Thyroid gland (tissue), 4 donors: ENCODE results near the gene PMS1. TPM values are rescaled to one million over a fixed set of nuclear protein-coding genes. Genes with fewer than 3 reads are reported as not detected.

Source experiments
- DNase-seq, 2 donors: peaks; one replicate each; pipeline ENCODE4 v3.0.0-alpha.2; 2019
- H3K27ac ChIP-seq, 3 donors: fragments of 200-600 bp; sonication (generic); 1 replicate in 2 of 3; 2 replicates in 1 of 3; pipeline ENCODE4 v1.5.1; 2016 to 2019; ENCODE audit warnings: mild to moderate bottlenecking in 1 of 3, moderate library complexity in 1 of 3
- H3K27me3 ChIP-seq: fragments of 200-600 bp; sonication (generic); one replicate; pipeline ENCODE4 v1.5.1; 2019
- H3K36me3 ChIP-seq, 2 donors: fragments of 200-600 bp; sonication (generic); one replicate each; pipeline ENCODE4 v1.5.1; 2016 to 2019
- H3K4me1 ChIP-seq, 2 donors: fragments of 200-600 bp; sonication (generic); one replicate each; pipeline ENCODE4 v1.5.1; 2017 to 2019
- H3K4me3 ChIP-seq, 3 donors: fragments of 200-600 bp; sonication (generic); replicated peaks in 1 of 3; 1 replicate in 2 of 3; 2 replicates in 1 of 3; pipeline ENCODE4 v1.5.1; 2016; ENCODE audit warnings: mild to moderate bottlenecking in 1 of 3
- H3K9me3 ChIP-seq: fragments of 200-600 bp; sonication (generic); one replicate; pipeline ENCODE4 v1.5.1; 2017
- CTCF ChIP-seq, 6 experiments: fragments of 200-600 bp in 3 of 6; fragments of 450-650 bp in 3 of 6; sonication (generic) in 3 of 6; IDR thresholded peaks; one replicate each; pipeline ENCODE4 v1.5.1; 2016 to 2019; ENCODE audit warnings: antibody characterized with exemption in 6 of 6, mild to moderate bottlenecking in 2 of 6, inconsistent platforms in 1 of 6, moderate library complexity in 1 of 6
- POLR2A ChIP-seq, 2 donors: fragments of 450-650 bp; IDR thresholded peaks; one replicate each; pipeline ENCODE4 v1.6.1; 2017; ENCODE audit warnings: antibody characterized with exemption in 2 of 2, mild to moderate bottlenecking in 2 of 2, moderate library complexity in 1 of 2
- WGBS, 2 donors: methylation state at CpG; one replicate each; pipeline ENCODE4 v1.1.5; 2017; 5-methylcytosine and 5-hydroxymethylcytosine counted together
- intact Hi-C: fragments of 100-400 bp; cut with DNase I; formaldehyde crosslinking; loops from one replicate; pipeline ENCODE4 v1.15.1; 2023
- total RNA-seq, 4 donors: library from RNA; depleted of rRNA; stranded (reverse); fragments of >200 nt; gene quantifications; one replicate each; pipeline ENCODE4 v1.2.3, GENCODE V29; 2016

The PMS1 gene
- total RNA-seq, 4 donors from 2014 or later: 22.7 to 34.9 (median 28.1) TPM

- no peak for DNase-seq
- H3K9me3 ChIP-seq: no peaks in the 10 kb centered on the region
- no peaks in the 10 kb centered on the region for H3K27me3 ChIP-seq
- no peak overlapping the region for H3K4me3 ChIP-seq
- 86 to 88% methylated on average over 5 of the region's 5 CpGs for WGBS, 2 donors
- H3K27ac ChIP-seq: no peak overlapping the region
- no peaks in the 10 kb centered on the region for H3K4me1 ChIP-seq
- TF ChIP-seq POLR2A (IDR thresholded peaks at IDR 0.05): no peak
- TF ChIP-seq CTCF (IDR thresholded peaks at IDR 0.05): no peak
- intact Hi-C loops: no loop called here
- peaks cover 0 to 3% of the 10 kb centered on the region in 2 donors for H3K36me3 ChIP-seq
Measured at GRCh38 chr2:189870381-189871085, 86.3 kb downstream of the PMS1 start.

- Histone ChIP-seq H3K4me1 (no peaks in the 10 kb centered on the region), H3K9me3 (no peaks in the 10 kb centered on the region), H3K27ac (no peak overlapping the region), H3K36me3 (peaks cover 0 to 3% of the 10 kb centered on the region in 2 donors), H3K27me3 (no peaks in the 10 kb centered on the region), H3K4me3 (no peak overlapping the region)
- intact Hi-C loops: no loop called here
- TF ChIP-seq POLR2A (IDR thresholded peaks at IDR 0.05) (no peak), CTCF (IDR thresholded peaks at IDR 0.05) (no peak)
- DNase-seq: no peak
- 89 to 91% methylated on average over 8 of the region's 8 CpGs for WGBS, 2 donors
Measured at GRCh38 chr2:189873696-189874095, 89.4 kb downstream of the PMS1 start.

- Histone ChIP-seq H3K36me3 (peaks cover 0 to 3% of the 10 kb centered on the region in 2 donors), H3K4me1 (no peaks in the 10 kb centered on the region), H3K9me3 (no peaks in the 10 kb centered on the region), H3K27ac (no peak overlapping the region), H3K4me3 (no peak overlapping the region), H3K27me3 (no peaks in the 10 kb centered on the region)
- WGBS, 2 donors: 92 to 96% methylated on average over 4 of the region's 4 CpGs
- intact Hi-C loops: no loop called here
- no peak for DNase-seq
- no peak for TF ChIP-seq CTCF (IDR thresholded peaks at IDR 0.05)
- no peak for TF ChIP-seq POLR2A (IDR thresholded peaks at IDR 0.05)
Measured at GRCh38 chr2:189874586-189875320, 90.5 kb downstream of the PMS1 start.

- H3K36me3 ChIP-seq: peaks cover 0 to 3% of the 10 kb centered on the region in 2 donors
- H3K9me3 ChIP-seq: no peaks in the 10 kb centered on the region
- H3K4me1 ChIP-seq: no peaks in the 10 kb centered on the region
- H3K27me3 ChIP-seq: no peaks in the 10 kb centered on the region
- TF ChIP-seq CTCF (IDR thresholded peaks at IDR 0.05): no peak
- TF ChIP-seq POLR2A (IDR thresholded peaks at IDR 0.05): no peak
- DNase-seq: no peak
- H3K27ac ChIP-seq: no peak overlapping the region
- no peak overlapping the region for H3K4me3 ChIP-seq
- WGBS, 2 donors: 69 to 70% methylated on average over 2 of the region's 2 CpGs
- intact Hi-C loops: no loop called here
Measured at GRCh38 chr2:189876271-189876670, 92.0 kb downstream of the PMS1 start.

GRCh38 chr2:189879716-189880081 lies 95.4 kb downstream of the PMS1 start:
- no peak for DNase-seq
- WGBS, 2 donors: 81 to 85% methylated on average over 8 of the region's 8 CpGs
- intact Hi-C loops: no loop called here

More at GRCh38 chr2:189879716-189880081, 95.4 kb downstream of the PMS1 start:
- Histone ChIP-seq H3K4me1 (no peaks in the 10 kb centered on the region), H3K4me3 (no peak overlapping the region), H3K27ac (no peak overlapping the region), H3K36me3 (no peaks in the 10 kb centered on the region), H3K27me3 (no peaks in the 10 kb centered on the region), H3K9me3 (no peaks in the 10 kb centered on the region)
- TF ChIP-seq CTCF (IDR thresholded peaks at IDR 0.05) (no peak), POLR2A (IDR thresholded peaks at IDR 0.05) (no peak)
